NCI-H2171 treated with DMSO at 0.1 percent for 48 hours (cell line): Measurements from ENCODE around the gene YY1AP1.
"Not testable (repeated sequence)": the region's sequence is repeated elsewhere in the genome, so short reads cannot be mapped to it uniquely, and the experiment has no call there.

ENCODE experiments used
- DNase-seq: peaks from one replicate; lab custom pipeline; 2025; lab: John Stamatoyannopoulos, UW

Gene YY1AP1

GRCh38 chr1:155646307-155646706 lies 42.3 kb downstream of the YY1AP1 start:
- no peak for DNase-seq

GRCh38 chr1:155645648-155646047 lies 42.9 kb downstream of the YY1AP1 start:
- no peak for DNase-seq

GRCh38 chr1:155645034-155645598 lies 43.5 kb downstream of the YY1AP1 start:
- no peak for DNase-seq

GRCh38 chr1:155643230-155643629 lies 45.3 kb downstream of the YY1AP1 start:
- DNase-seq, result no peak

GRCh38 chr1:155642559-155643180 lies 45.9 kb downstream of the YY1AP1 start:
- not testable (repeated sequence) for DNase-seq

- no peak for DNase-seq
Observed at GRCh38 chr1:155640367-155640766, 48.2 kb downstream of the YY1AP1 start.

- DNase-seq, result no peak
Observed at GRCh38 chr1:155636397-155637153, 52.0 kb downstream of the YY1AP1 start.

- not testable (repeated sequence) for DNase-seq
Observed at GRCh38 chr1:155626428-155626827, 62.1 kb downstream of the YY1AP1 start.

- no peak for DNase-seq
Observed at GRCh38 chr1:155623357-155623756, 65.2 kb downstream of the YY1AP1 start.

- DNase-seq, result no peak
Observed at GRCh38 chr1:155622191-155622590, 66.4 kb downstream of the YY1AP1 start.

GRCh38 chr1:155613226-155613625 lies 75.3 kb downstream of the YY1AP1 start:
- not testable (repeated sequence) for DNase-seq

GRCh38 chr1:155610257-155610647 lies 78.3 kb downstream of the YY1AP1 start:
- not testable (repeated sequence) for DNase-seq

GRCh38 chr1:155609515-155610256 lies 78.9 kb downstream of the YY1AP1 start, which contains the start of gene MSTO1:
MSTO1 (plus strand) TSS chr1:155610218; CDS start chr1:155610249, 31 bp downstream.
- DNase-seq, result peak; percentile 97
